Natural killer cell (primary cell): ENCODE results near the gene NAALADL1. TPM values are rescaled to one million over a fixed set of nuclear protein-coding genes. Genes with fewer than 3 reads are reported as not detected.

Source experiments
- ATAC-seq, 3 donors: fragments of 150-1000 bp in 2 of 3; fragments of 200-7000 bp in 1 of 3; cut with Tn5 transposase; 1 replicate in 1 of 3; 2 replicates in 2 of 3; pipeline ENCODE4 v1.10.0; 2021; ENCODE audit warnings: mild to moderate bottlenecking in 2 of 3, moderate library complexity in 2 of 3
- DNase-seq, 2 donors: peaks; one replicate each; pipeline versions ENCODE4 v3.0.0 to v3.0.0-alpha.2; 2013 to 2021; ENCODE audit warnings: mixed read lengths in 1 of 2
- H3K27ac ChIP-seq: one replicate; pipeline ENCODE4 v1.5.1; 2013; ENCODE audit warnings: mild to moderate bottlenecking, low read length
- H3K27me3 ChIP-seq: one replicate; pipeline ENCODE4 v1.6.1; 2013; ENCODE audit warnings: low read length; ENCODE audit not compliant: control insufficient read depth, insufficient read depth
- H3K36me3 ChIP-seq: one replicate; pipeline ENCODE4 v1.6.1; 2013; ENCODE audit warnings: low read length; ENCODE audit not compliant: control insufficient read depth, insufficient read depth
- H3K4me1 ChIP-seq: one replicate; pipeline ENCODE4 v1.6.1; 2013; ENCODE audit warnings: low read length; ENCODE audit not compliant: control insufficient read depth, insufficient read depth
- H3K4me3 ChIP-seq: one replicate; pipeline ENCODE4 v1.5.1; 2013; ENCODE audit warnings: low read length
- H3K9me3 ChIP-seq: one replicate; pipeline ENCODE4 v1.6.1; 2013; ENCODE audit warnings: low read length; ENCODE audit not compliant: control insufficient read depth, insufficient read depth
- H3K27ac Mint-ChIP-seq, 2 donors: one replicate each; pipeline ENCODE4 v1.8.0; 2022; ENCODE audit warnings: mild to moderate bottlenecking in 2 of 2, mixed read lengths in 2 of 2, moderate library complexity in 1 of 2
- H3K27me3 Mint-ChIP-seq, 2 donors: one replicate each; pipeline ENCODE4 v1.8.0; 2022; ENCODE audit warnings: low read depth in 2 of 2, mixed read lengths in 2 of 2
- H3K36me3 Mint-ChIP-seq: one replicate; pipeline ENCODE4 v1.8.0; 2022; ENCODE audit warnings: mixed read lengths
- H3K4me1 Mint-ChIP-seq, 2 donors: one replicate each; pipeline ENCODE4 v1.8.0; 2022; ENCODE audit warnings: mixed read lengths in 2 of 2
- H3K4me3 Mint-ChIP-seq: one replicate; pipeline ENCODE4 v1.8.0; 2022; ENCODE audit warnings: mild to moderate bottlenecking, moderate library complexity, mixed read lengths
- H3K9me3 Mint-ChIP-seq, 2 donors: one replicate each; pipeline ENCODE4 v1.8.0; 2022; ENCODE audit warnings: mixed read lengths in 2 of 2
- CTCF ChIP-seq: fragments of 200-600 bp; IDR thresholded peaks from one replicate; pipeline ENCODE4 v1.8.0; 2022; ENCODE audit warnings: antibody characterized with exemption
- WGBS: methylation state at CpG from one replicate; pipeline ENCODE4 v1.1.7; 2013; ENCODE audit warnings: missing lambda C conversion rate; ENCODE audit not compliant: insufficient coverage; 5-methylcytosine and 5-hydroxymethylcytosine counted together
- intact Hi-C: fragments of 100-400 bp; cut with micrococcal nuclease; formaldehyde crosslinking; loops from one replicate; pipeline ENCODE4 v1.14.2; 2022
- total RNA-seq, 4 donors: library from RNA; stranded (reverse); fragments of 120-200 nt in 1 of 4; gene quantifications; one replicate each; pipeline versions ENCODE4 v1.2.3 to v1.2.4, GENCODE V29; 2013 to 2022

NAALADL1 gene
- total RNA-seq, 3 donors from 2014 or later (not counting 1 experiment from before 2014, with no cell fraction given) = 41.6 to 54.1 (median 46.0) TPM

DNA sequence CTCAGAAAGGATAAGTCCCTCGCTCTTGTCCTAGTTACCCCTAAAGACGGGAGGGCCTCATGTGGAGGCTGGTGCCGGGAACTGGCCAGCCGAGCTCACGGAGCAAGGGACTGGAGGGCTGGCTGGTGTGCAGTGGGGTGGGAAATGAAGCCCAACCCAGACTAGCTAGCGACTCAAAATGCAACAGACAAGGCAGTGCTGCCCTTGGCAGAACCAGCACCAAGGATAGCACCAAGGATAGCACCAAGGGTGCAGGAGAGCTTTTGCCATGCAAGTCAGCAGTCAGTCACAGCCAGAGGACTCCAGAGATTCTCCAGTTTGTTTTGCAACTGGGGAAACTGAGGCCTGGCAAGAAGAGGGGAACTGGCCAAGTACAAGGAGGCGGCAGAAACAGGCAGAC, 55.1 kb downstream of the NAALADL1 start:
- ATAC-seq (no peak), DNase-seq (peak in 1 of 2 donors; percentile 1)
- Histone ChIP-seq H3K9me3 (no peaks in the 10 kb centered on the region), H3K27ac (no peak overlapping the region), H3K4me1 (no peaks in the 10 kb centered on the region), H3K36me3 (no peaks in the 10 kb centered on the region), H3K27me3 (no peaks in the 10 kb centered on the region), H3K4me3 (no peak overlapping the region)
- TF ChIP-seq CTCF = no peak
- no peak overlapping the region for H3K27ac Mint-ChIP-seq
- H3K36me3 Mint-ChIP-seq = no peaks in the 10 kb centered on the region
- no peaks in the 10 kb centered on the region for H3K27me3 Mint-ChIP-seq
- 92% methylated on average over 7 of the region's 7 CpGs for WGBS
- H3K9me3 Mint-ChIP-seq = no peaks in the 10 kb centered on the region
- H3K4me3 Mint-ChIP-seq = no peak overlapping the region
- intact Hi-C loops = no loop called here
- no peaks in the 10 kb centered on the region for H3K4me1 Mint-ChIP-seq

DNA sequence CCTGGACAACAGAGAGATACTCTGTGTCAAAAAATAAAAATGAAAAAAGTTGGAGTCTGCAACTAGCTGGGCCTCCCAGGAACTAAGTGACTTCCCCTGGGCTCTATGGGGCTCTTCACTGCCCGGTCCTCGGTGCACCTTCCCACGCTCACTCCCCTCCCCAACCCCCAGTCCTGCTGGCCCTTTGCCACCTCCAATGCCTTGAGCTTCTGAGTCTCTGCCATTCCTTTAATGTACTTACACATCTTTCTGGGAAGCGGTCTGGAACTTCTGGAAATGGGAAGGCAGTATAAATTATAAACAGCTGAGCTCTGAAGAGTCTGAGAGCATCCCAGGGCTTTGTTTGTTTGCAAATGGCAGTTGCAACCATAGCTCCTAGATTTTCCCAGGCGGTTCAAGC, 55.6 kb downstream of the NAALADL1 start:
- no peaks in the 10 kb centered on the region for H3K9me3 ChIP-seq
- no peak overlapping the region for H3K4me3 Mint-ChIP-seq
- H3K9me3 Mint-ChIP-seq = no peaks in the 10 kb centered on the region
- 89% methylated on average over 5 of the region's 5 CpGs for WGBS
- H3K4me3 ChIP-seq = no peak overlapping the region
- no peak for ATAC-seq
- H3K36me3 ChIP-seq = no peaks in the 10 kb centered on the region
- no peaks in the 10 kb centered on the region for H3K4me1 Mint-ChIP-seq
- no peaks in the 10 kb centered on the region for H3K27me3 Mint-ChIP-seq
- no peaks in the 10 kb centered on the region for H3K27me3 ChIP-seq
- intact Hi-C loops = no loop called here
- no peak overlapping the region for H3K27ac ChIP-seq
- H3K27ac Mint-ChIP-seq = no peak overlapping the region
- H3K4me1 ChIP-seq = no peaks in the 10 kb centered on the region
- no peak for TF ChIP-seq CTCF
- no peaks in the 10 kb centered on the region for H3K36me3 Mint-ChIP-seq
- DNase-seq = peak in 1 of 2 donors; percentile 1

- no CpG with 5 or more reads among the region's 1 CpG for WGBS
Measured at GRCh38 chr11:64999478-64999877, 58.9 kb downstream of the NAALADL1 start.

More at GRCh38 chr11:64999478-64999877, 58.9 kb downstream of the NAALADL1 start:
- no peaks in the 10 kb centered on the region for H3K36me3 ChIP-seq
- no peak overlapping the region for H3K4me3 ChIP-seq
- no peak for DNase-seq
- no peaks in the 10 kb centered on the region for H3K9me3 ChIP-seq
- H3K36me3 Mint-ChIP-seq = no peaks in the 10 kb centered on the region
- H3K27ac Mint-ChIP-seq = no peak overlapping the region
- H3K27ac ChIP-seq = no peak overlapping the region
- H3K27me3 Mint-ChIP-seq = no peaks in the 10 kb centered on the region
- H3K27me3 ChIP-seq = no peaks in the 10 kb centered on the region
- H3K4me3 Mint-ChIP-seq = no peak overlapping the region
- intact Hi-C loops = no loop called here
- H3K4me1 ChIP-seq = peaks cover 8% of the 10 kb centered on the region
- TF ChIP-seq CTCF = no peak
- peaks cover 0 to 9% of the 10 kb centered on the region in 2 donors for H3K4me1 Mint-ChIP-seq
- no peaks in the 10 kb centered on the region for H3K9me3 Mint-ChIP-seq
- ATAC-seq = no peak
